WERI-Rb-1 (cell line): ENCODE measurements around the gene CTXND1.

Experiments
- DNase-seq: peaks from one replicate; pipeline ENCODE4 v3.0.0-alpha.2; 2020
- H3K27ac ChIP-seq: fragments of 250-450 bp; sonication (Bioruptor Pico); 2 replicates; pipeline ENCODE4 v1.5.1; 2020; ENCODE audit warnings: mild to moderate bottlenecking, moderate library complexity
- H3K27me3 ChIP-seq: fragments of 250-450 bp; sonication (Bioruptor Pico); 2 replicates; pipeline ENCODE4 v1.5.1; 2021; ENCODE audit warnings: mild to moderate bottlenecking, low read depth, moderate library complexity; ENCODE audit not compliant: insufficient read depth, severe bottlenecking
- H3K36me3 ChIP-seq: fragments of 250-450 bp; sonication (Bioruptor Pico); 2 replicates; pipeline ENCODE4 v1.5.1; 2020; ENCODE audit warnings: mild to moderate bottlenecking, moderate library complexity
- H3K4me3 ChIP-seq: 2 replicates; pipeline ENCODE4 v1.5.1; 2011; ENCODE audit warnings: low read depth, mild to moderate bottlenecking, control low read depth, low read length
- H3K9me3 ChIP-seq: fragments of 250-450 bp; sonication (Bioruptor Pico); 2 replicates; pipeline ENCODE4 v1.5.1; 2021; ENCODE audit warnings: mild to moderate bottlenecking, moderate library complexity; ENCODE audit not compliant: severe bottlenecking
- TF ChIP-seq, protein P1 (sequence below): IDR thresholded peaks from 2 replicates; pipeline ENCODE4 v1.5.1; 2011; ENCODE audit warnings: low read depth, mild to moderate bottlenecking, control low read depth, inconsistent platforms, low read length

The CTXND1 gene

DNA sequence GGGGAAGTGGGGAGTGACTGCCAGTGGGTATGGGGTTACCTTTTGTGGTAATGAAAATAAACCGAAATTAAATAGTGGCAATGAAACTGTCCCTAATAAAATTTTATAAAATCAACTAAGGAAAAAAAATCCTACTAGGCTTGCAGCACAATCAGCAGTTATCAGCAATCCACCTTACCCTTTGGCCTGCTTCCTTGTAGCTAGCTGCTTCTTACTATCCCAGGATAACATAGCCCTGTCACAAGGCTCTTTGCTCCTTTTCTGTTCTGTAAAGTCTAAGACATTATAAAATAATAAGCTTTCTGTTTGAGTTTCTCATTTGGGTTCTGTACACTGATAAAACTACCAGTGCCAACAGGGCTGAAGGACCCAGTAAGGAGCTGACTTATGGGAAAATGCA, 23.0 kb upstream of the CTXND1 start:
- Histone ChIP-seq H3K4me3 (no peak overlapping the region), H3K27ac (no peak overlapping the region), H3K36me3 (no peaks in the 10 kb centered on the region), H3K27me3 (no peaks in the 10 kb centered on the region), H3K9me3 (no peaks in the 10 kb centered on the region)
- no peak for DNase-seq
- TF ChIP-seq, protein P1, sequence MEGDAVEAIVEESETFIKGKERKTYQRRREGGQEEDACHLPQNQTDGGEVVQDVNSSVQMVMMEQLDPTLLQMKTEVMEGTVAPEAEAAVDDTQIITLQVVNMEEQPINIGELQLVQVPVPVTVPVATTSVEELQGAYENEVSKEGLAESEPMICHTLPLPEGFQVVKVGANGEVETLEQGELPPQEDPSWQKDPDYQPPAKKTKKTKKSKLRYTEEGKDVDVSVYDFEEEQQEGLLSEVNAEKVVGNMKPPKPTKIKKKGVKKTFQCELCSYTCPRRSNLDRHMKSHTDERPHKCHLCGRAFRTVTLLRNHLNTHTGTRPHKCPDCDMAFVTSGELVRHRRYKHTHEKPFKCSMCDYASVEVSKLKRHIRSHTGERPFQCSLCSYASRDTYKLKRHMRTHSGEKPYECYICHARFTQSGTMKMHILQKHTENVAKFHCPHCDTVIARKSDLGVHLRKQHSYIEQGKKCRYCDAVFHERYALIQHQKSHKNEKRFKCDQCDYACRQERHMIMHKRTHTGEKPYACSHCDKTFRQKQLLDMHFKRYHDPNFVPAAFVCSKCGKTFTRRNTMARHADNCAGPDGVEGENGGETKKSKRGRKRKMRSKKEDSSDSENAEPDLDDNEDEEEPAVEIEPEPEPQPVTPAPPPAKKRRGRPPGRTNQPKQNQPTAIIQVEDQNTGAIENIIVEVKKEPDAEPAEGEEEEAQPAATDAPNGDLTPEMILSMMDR, result no peak

DNA sequence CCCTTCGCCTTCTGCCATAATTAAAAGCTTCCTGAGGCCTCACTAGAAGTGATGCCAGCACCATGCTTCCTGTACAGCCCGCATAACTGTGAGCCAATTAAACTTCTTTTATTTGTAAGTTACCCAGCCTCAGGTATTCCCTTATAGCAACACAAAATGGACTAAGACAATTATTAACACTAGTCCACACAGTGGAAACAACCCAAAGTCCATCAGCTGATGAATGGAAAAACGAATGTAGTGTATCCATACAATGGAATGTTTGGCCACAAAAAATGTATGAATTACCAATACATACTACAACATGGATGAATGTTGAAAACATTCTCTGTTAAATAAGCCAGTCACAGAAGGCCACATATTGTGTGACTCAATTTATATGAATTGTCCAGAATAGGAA, 22.5 kb upstream of the CTXND1 start:
- Histone ChIP-seq H3K27ac (no peak overlapping the region), H3K27me3 (no peaks in the 10 kb centered on the region), H3K9me3 (no peaks in the 10 kb centered on the region), H3K36me3 (no peaks in the 10 kb centered on the region), H3K4me3 (no peak overlapping the region)
- TF ChIP-seq, protein P1, result no peak
- no peak for DNase-seq

DNA sequence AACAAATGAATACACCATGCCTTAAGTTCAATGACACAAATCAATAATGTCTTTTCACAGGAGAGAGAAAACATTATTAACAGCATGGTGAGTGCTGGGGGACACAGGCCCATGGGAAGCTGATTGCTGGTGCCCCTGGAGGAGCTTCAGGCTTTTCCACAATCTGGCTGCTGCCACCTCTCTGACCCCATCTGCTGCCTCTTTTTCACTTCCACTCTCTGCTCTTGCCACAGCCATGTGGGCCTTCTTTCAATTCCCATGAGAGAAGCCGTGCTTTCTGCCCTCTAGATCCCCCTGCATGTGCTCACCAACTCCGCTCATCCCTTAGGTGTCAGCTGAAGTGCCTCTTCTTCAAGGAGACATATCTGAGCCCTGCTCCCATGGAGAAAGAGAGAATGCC, 21.0 kb upstream of the CTXND1 start:
- Histone ChIP-seq H3K36me3 (no peaks in the 10 kb centered on the region), H3K4me3 (no peak overlapping the region), H3K9me3 (no peaks in the 10 kb centered on the region), H3K27ac (no peak overlapping the region), H3K27me3 (no peaks in the 10 kb centered on the region)
- no peak for DNase-seq
- TF ChIP-seq, protein P1, result no peak

DNA sequence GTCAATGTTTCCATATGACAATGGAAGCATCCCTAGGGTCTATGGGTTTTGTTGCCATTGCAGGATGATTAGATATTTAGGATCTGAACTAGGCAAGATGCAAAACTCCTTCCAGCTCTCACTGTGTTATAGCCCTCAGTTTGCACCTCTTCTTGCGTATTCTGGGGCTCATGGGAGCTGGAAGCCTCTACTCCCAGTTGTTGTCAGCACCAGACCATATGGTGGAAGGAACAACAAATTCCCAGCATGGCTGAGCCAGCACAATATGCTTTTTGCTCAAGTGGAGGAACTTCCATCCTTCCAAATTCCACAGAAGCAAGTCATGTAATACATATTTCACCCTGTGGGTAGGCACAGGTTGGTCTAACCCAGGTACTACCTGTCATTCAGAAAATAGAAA, 18.5 kb upstream of the CTXND1 start:
- DNase-seq, result no peak
- TF ChIP-seq, protein P1, result no peak
- H3K4me3 ChIP-seq, result no peak overlapping the region
- H3K27ac ChIP-seq, result no peak overlapping the region
- no peaks in the 10 kb centered on the region for H3K27me3 ChIP-seq
- no peaks in the 10 kb centered on the region for H3K36me3 ChIP-seq
- no peaks in the 10 kb centered on the region for H3K9me3 ChIP-seq

DNA sequence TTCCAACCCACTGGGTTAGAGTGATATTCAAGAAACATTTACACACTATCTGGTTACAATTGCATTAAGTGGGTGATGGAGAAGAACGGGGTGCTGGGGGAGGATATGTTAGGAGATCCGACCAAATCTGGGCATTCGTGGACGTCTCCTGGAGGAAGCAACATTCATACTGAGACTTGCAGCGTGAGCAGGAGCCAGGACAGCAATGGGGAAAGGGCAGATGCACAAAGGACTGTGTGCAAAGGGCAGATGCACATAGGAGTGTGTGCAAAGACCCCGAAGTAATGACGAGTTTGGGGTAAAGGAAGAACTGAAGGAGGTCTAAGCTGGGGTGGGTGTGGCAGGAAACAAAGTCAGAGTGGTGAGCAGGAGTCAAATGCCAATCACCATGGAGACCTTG, 16.1 kb upstream of the CTXND1 start:
- Histone ChIP-seq H3K36me3 (no peaks in the 10 kb centered on the region), H3K9me3 (peaks cover 3% of the 10 kb centered on the region), H3K27me3 (peaks cover 2% of the 10 kb centered on the region), H3K27ac (no peak overlapping the region), H3K4me3 (no peak overlapping the region)
- TF ChIP-seq, protein P1, result no peak
- no peak for DNase-seq

DNA sequence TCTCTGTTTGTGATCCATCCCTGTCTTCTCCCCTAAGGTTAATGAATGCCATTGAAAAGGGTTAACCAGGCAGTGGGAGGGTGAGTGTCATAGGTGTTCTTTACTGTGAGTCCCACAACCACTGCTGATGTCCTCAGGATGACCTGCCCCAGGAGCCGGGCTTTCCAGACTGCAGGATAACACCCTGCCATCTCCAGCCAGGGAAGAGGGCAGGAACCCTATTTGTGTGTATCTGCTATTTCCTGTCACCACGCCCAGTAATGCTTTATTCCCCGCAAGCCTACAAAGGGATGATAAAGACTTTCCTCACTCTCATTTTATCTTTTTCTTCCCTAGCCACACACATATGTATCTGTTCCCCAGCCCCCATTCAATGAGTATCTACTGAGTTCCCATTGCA, 15.6 kb upstream of the CTXND1 start:
- Histone ChIP-seq H3K9me3 (peaks cover 3% of the 10 kb centered on the region), H3K27me3 (peaks cover 2% of the 10 kb centered on the region), H3K4me3 (no peak overlapping the region), H3K36me3 (no peaks in the 10 kb centered on the region), H3K27ac (no peak overlapping the region)
- TF ChIP-seq, protein P1, result no peak
- DNase-seq, result no peak
